ENCODE data around the gene JARID2.

DNA sequence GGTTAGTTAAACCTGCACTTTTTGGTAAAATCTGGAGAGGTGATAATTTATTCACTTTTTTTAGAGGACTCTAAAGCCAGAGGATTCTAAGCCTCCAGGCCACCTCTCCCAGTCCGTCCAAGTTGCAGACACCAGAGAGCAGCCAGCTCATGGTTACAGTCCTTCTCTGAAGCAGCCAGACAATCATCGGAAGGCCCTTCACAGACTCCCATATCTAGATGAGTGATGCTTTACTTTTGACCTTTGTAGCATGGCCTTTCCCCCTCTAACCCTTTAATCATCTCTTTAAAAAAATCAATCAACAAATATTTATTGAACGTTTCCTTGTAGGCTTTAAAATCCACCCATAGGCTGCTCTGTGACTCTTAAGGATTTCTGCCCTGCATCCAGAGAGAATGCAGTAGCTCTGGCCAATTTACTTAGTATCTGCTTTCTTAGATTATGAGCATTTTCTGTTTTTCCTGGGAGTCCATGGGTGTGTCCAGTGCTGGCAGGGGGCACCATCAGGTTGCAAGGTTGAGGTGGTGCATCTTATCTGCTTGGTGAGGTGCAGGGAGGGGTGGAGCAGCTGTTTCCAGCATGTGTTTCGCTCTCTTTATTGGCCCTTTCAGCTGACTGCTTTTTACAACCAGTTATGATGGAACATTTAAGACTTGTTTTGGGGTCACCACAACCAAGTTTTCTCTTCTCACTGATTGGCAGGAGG, 58.6 kb downstream of the JARID2 start:
- TF ChIP-seq, protein P1, sequence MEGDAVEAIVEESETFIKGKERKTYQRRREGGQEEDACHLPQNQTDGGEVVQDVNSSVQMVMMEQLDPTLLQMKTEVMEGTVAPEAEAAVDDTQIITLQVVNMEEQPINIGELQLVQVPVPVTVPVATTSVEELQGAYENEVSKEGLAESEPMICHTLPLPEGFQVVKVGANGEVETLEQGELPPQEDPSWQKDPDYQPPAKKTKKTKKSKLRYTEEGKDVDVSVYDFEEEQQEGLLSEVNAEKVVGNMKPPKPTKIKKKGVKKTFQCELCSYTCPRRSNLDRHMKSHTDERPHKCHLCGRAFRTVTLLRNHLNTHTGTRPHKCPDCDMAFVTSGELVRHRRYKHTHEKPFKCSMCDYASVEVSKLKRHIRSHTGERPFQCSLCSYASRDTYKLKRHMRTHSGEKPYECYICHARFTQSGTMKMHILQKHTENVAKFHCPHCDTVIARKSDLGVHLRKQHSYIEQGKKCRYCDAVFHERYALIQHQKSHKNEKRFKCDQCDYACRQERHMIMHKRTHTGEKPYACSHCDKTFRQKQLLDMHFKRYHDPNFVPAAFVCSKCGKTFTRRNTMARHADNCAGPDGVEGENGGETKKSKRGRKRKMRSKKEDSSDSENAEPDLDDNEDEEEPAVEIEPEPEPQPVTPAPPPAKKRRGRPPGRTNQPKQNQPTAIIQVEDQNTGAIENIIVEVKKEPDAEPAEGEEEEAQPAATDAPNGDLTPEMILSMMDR (IDR thresholded peaks at IDR 0.05; ENCODE audit: insufficient read depth, low read length, poor library complexity, severe bottlenecking) = no peak
- TF ChIP-seq EZH2phosphoT487 (conservative IDR thresholded peaks at IDR 0.05; ENCODE audit: low read length) = no peak

All from SU-DHL-6 (cell line).